Measurements from ENCODE around the gene PCDH18. TPM values are rescaled to one million over a fixed set of nuclear protein-coding genes. Genes with fewer than 3 reads are reported as not detected.

PCDH18 gene
- total and polyA plus RNA-seq, 2 of the 4 experiments (the other 2 are of a cell fraction), result 41.3 to 119 TPM

DNA sequence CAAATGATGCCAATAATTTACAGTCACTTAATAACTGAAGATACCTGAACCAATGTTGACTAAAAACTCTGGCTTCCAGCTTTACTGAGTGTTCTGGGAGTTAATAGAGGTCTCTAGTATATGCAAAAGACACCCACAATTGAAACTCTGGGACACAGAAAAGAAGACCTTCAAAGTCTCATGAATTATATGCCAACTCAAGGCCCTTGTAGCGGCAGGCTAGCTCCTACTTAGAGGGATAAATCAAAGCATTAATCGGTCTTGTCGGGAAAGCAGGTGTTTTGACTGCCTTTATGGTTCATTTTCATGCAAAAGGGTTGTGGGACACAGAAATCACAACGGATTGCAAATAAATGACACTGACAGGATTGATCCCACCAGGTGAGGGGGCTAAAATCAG is 55.9 kb downstream of the PCDH18 start:
- Histone ChIP-seq H2BK20ac (ENCODE audit: low read depth, low read length) (no peak overlapping the region), H3K27ac (ENCODE audit: insufficient read depth, low read length) (no peak overlapping the region), H3K9me3 (ENCODE audit: control insufficient read depth, insufficient read depth, low read length) (no peaks in the 10 kb centered on the region), H3K18ac (ENCODE audit: low read depth, low read length) (no peak overlapping the region), H3K79me1 (ENCODE audit: low read depth in 1 of 2, low read length in 2 of 2) (no peaks in the 10 kb centered on the region), H3K36me3 (ENCODE audit: control insufficient read depth, insufficient read depth, low read length) (no peaks in the 10 kb centered on the region), H3K4me1 (ENCODE audit: control insufficient read depth, insufficient read depth, low read length) (no peaks in the 10 kb centered on the region), H3K4me2 (ENCODE audit: low read depth, low read length) (no peak overlapping the region), H2BK5ac (ENCODE audit: low read depth, low read length, poor library complexity, severe bottlenecking) (no peak overlapping the region), H4K91ac (ENCODE audit: insufficient read depth, low read depth, low read length) (no peak overlapping the region), H4K8ac (ENCODE audit: low read depth in 2 of 2, low read length in 2 of 2) (no peak overlapping the region), H3K9me1 (ENCODE audit: insufficient read depth, low read length) (no peaks in the 10 kb centered on the region), H3K14ac (replicated peaks; ENCODE audit: low read depth, low read length) (no peak overlapping the region), H2AK5ac (ENCODE audit: low read depth, low read length) (no peak overlapping the region), H2BK120ac (ENCODE audit: low read depth, low read length) (no peak overlapping the region), H3K27me3 (ENCODE audit: control insufficient read depth, insufficient read depth, low read length) (no peaks in the 10 kb centered on the region), H3K9ac (ENCODE audit: low read depth, low read length) (no peak overlapping the region), H3K23ac (ENCODE audit: low read depth, low read length) (no peak overlapping the region), H2BK15ac (ENCODE audit: low read depth, low read length) (no peak overlapping the region), H2AK9ac (replicated peaks; ENCODE audit: low read depth, low read length, poor library complexity) (no peak overlapping the region), H3K56ac (ENCODE audit: extremely low read depth, insufficient read depth, low read length) (no peak overlapping the region), H2AFZ (replicated peaks; ENCODE audit: low read length, poor library complexity) (no peak overlapping the region), H4K5ac (ENCODE audit: low read depth, low read length) (no peak overlapping the region), H3K4ac (ENCODE audit: low read depth, low read length) (no peak overlapping the region), H3K4me3 (ENCODE audit: insufficient read depth, low read depth, low read length) (no peak overlapping the region), H4K20me1 (ENCODE audit: insufficient read depth, low read length) (no peaks in the 10 kb centered on the region)
- no TSS peak for BruUV-seq (replicated peaks)
- ATAC-seq (ENCODE audit: low read depth) (no peak), DNase-seq (no peak)
- dilution Hi-C loops (cut with HindIII; ENCODE audit: low sequenced_read_pairs, unreplicated experiment) (no loop called here), in situ Hi-C loops (cut with MboI; ENCODE audit: low sequenced_read_pairs) (no loop called here), intact Hi-C loops (cut with micrococcal nuclease) (no loop called here)
- WGBS, 2 experiments (ENCODE audit: extremely low coverage in 2 of 2, insufficient read length in 1 of 2), result no CpG with 5 or more reads among the region's 4 CpGs
- TF ChIP-seq FOS (IDR thresholded peaks at IDR 0.05; ENCODE audit: low read depth, low read length) (no peak), NFE2L2 (IDR thresholded peaks at IDR 0.05; ENCODE audit: low read depth, low read length) (no peak), MAFK (IDR thresholded peaks at IDR 0.05; ENCODE audit: low read depth, low read length) (no peak), SMC3 (IDR thresholded peaks at IDR 0.05; ENCODE audit: low read depth, low read length) (no peak), POLR2A (IDR thresholded peaks at IDR 0.05; ENCODE audit: low read depth, low read length) (no peak), CEBPB (IDR thresholded peaks at IDR 0.05; ENCODE audit: low read depth, low read length) (no peak), MXI1 (IDR thresholded peaks at IDR 0.05; ENCODE audit: borderline replicate concordance, low read depth, low read length) (no peak), RCOR1 (IDR thresholded peaks at IDR 0.05; ENCODE audit: insufficient replicate concordance, low read length) (no peak), RAD21 (IDR thresholded peaks at IDR 0.05; ENCODE audit: low read length) (no peak), RFX5 (IDR thresholded peaks at IDR 0.05; ENCODE audit: low read depth, low read length) (no peak), CHD1 (IDR thresholded peaks at IDR 0.05; ENCODE audit: low read depth, low read length) (no peak), BHLHE40 (IDR thresholded peaks at IDR 0.05; ENCODE audit: low read depth, low read length) (no peak), MAZ (IDR thresholded peaks at IDR 0.05; ENCODE audit: borderline replicate concordance, low read depth, low read length) (no peak)
- TF ChIP-seq, protein P1, sequence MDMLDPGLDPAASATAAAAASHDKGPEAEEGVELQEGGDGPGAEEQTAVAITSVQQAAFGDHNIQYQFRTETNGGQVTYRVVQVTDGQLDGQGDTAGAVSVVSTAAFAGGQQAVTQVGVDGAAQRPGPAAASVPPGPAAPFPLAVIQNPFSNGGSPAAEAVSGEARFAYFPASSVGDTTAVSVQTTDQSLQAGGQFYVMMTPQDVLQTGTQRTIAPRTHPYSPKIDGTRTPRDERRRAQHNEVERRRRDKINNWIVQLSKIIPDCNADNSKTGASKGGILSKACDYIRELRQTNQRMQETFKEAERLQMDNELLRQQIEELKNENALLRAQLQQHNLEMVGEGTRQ (IDR thresholded peaks at IDR 0.05; ENCODE audit: low read depth, low read length), result no peak
- TF ChIP-seq, protein P2, sequence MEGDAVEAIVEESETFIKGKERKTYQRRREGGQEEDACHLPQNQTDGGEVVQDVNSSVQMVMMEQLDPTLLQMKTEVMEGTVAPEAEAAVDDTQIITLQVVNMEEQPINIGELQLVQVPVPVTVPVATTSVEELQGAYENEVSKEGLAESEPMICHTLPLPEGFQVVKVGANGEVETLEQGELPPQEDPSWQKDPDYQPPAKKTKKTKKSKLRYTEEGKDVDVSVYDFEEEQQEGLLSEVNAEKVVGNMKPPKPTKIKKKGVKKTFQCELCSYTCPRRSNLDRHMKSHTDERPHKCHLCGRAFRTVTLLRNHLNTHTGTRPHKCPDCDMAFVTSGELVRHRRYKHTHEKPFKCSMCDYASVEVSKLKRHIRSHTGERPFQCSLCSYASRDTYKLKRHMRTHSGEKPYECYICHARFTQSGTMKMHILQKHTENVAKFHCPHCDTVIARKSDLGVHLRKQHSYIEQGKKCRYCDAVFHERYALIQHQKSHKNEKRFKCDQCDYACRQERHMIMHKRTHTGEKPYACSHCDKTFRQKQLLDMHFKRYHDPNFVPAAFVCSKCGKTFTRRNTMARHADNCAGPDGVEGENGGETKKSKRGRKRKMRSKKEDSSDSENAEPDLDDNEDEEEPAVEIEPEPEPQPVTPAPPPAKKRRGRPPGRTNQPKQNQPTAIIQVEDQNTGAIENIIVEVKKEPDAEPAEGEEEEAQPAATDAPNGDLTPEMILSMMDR (conservative IDR thresholded peaks at IDR 0.05; ENCODE audit: low read depth, low read length), result no peak
- TF ChIP-seq, protein P3, sequence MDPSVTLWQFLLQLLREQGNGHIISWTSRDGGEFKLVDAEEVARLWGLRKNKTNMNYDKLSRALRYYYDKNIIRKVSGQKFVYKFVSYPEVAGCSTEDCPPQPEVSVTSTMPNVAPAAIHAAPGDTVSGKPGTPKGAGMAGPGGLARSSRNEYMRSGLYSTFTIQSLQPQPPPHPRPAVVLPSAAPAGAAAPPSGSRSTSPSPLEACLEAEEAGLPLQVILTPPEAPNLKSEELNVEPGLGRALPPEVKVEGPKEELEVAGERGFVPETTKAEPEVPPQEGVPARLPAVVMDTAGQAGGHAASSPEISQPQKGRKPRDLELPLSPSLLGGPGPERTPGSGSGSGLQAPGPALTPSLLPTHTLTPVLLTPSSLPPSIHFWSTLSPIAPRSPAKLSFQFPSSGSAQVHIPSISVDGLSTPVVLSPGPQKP (IDR thresholded peaks at IDR 0.05; ENCODE audit: borderline replicate concordance, low read depth, low read length), result no peak
- CTCF ChIA-PET, result interaction anchor here (1.2 kb wide), 1 partner anchor 15 kb away, joined by 3 read pairs; no protein-coding TSS in a partner anchor
- POLR2A ChIA-PET (ENCODE audit: unreplicated experiment), result no interaction called here
